Measurements from ENCODE around the gene RS1. TPM values are rescaled to one million over a fixed set of nuclear protein-coding genes. Genes with fewer than 3 reads are reported as not detected.

Gene RS1
- polyA plus RNA-seq, 2 of the 4 experiments (the other 2 are of a cell fraction): not detected

GRCh38 chrX:18661273-18661672, 10.6 kb downstream of the RS1 start:
- no peak for ATAC-seq
- 93% methylated on average over 9 of the region's 12 CpGs for WGBS (ENCODE audit: missing lambda C conversion rate)

GRCh38 chrX:18654875-18655836, 16.8 kb downstream of the RS1 start:
- H3K4me2 ChIP-seq: no peak overlapping the region
- no peak for TF ChIP-seq HOXA7 (CRISPR knock-in tag; IDR thresholded peaks at IDR 0.05)
- no peak for TF ChIP-seq CBX8 (IDR thresholded peaks at IDR 0.05)
- no peak for TF ChIP-seq TFCP2L1 (CRISPR knock-in tag; IDR thresholded peaks at IDR 0.05)
- no peak for TF ChIP-seq PHF8 (IDR thresholded peaks at IDR 0.05; ENCODE audit: borderline replicate concordance, low read depth)
- no peak for TF ChIP-seq SREBF2 (IDR thresholded peaks at IDR 0.05)
- TF ChIP-seq HOXB5 (CRISPR knock-in tag; IDR thresholded peaks at IDR 0.05): no peak
- no peak for TF ChIP-seq EP300 (IDR thresholded peaks at IDR 0.05)
- no peak for TF ChIP-seq HES2 (IDR thresholded peaks at IDR 0.05)
- no peak for FAIRE-seq
- H3K27ac ChIP-seq: no peak overlapping the region
- no peak for DNase-seq (ENCODE audit: low read depth in 1 of 2, low spot score in 1 of 2)
- H3K4me3 ChIP-seq: no peak overlapping the region
- CTCF ChIA-PET: interaction anchor here (0.9 to 1.4 kb wide), 2 partner anchors 57 to 231 kb away, joined by 3 to 5 read pairs; no protein-coding TSS in a partner anchor
- no peak for ATAC-seq
- 47% methylated on average over 4 of the region's 5 CpGs for WGBS (ENCODE audit: missing lambda C conversion rate)
- no peaks in the 10 kb centered on the region for H3K4me1 ChIP-seq
- H3K9me3 ChIP-seq: no peaks in the 10 kb centered on the region
- POLR2A ChIA-PET: no interaction called here

More at GRCh38 chrX:18661273-18661672, 10.6 kb downstream of the RS1 start:
- CTCF ChIA-PET: interaction anchor here (1.8 kb wide), 1 partner anchor 251 kb away, joined by 6 read pairs; no protein-coding TSS in a partner anchor
- DNase-seq (ENCODE audit: low read depth in 1 of 2, low spot score in 1 of 2): no peak
- H3K27ac ChIP-seq: no peak overlapping the region
- FAIRE-seq: no peak
- H3K4me2 ChIP-seq: no peak overlapping the region
- no peak overlapping the region for H3K4me3 ChIP-seq
- no peak for TF ChIP-seq RCOR1 (IDR thresholded peaks at IDR 0.05; ENCODE audit: low read depth, low read length)
- TF ChIP-seq ZNF302 (CRISPR knock-in tag; IDR thresholded peaks at IDR 0.05): no peak
- no peak for TF ChIP-seq NPAS2 (CRISPR knock-in tag; IDR thresholded peaks at IDR 0.05; ENCODE audit: borderline replicate concordance)
- TF ChIP-seq JUN (IDR thresholded peaks at IDR 0.05): no peak
- TF ChIP-seq RNF2 (IDR thresholded peaks at IDR 0.05; ENCODE audit: borderline replicate concordance, low read depth): no peak
- no peak for TF ChIP-seq USF2 (IDR thresholded peaks at IDR 0.05)
- no peak for TF ChIP-seq EHMT2 (IDR thresholded peaks at IDR 0.05; ENCODE audit: low read depth)
- no peak for TF ChIP-seq BCL3 (IDR thresholded peaks at IDR 0.05)
- TF ChIP-seq FOSB (CRISPR knock-in tag; IDR thresholded peaks at IDR 0.05): no peak
- TF ChIP-seq POLR2AphosphoS2 (conservative IDR thresholded peaks at IDR 0.05; ENCODE audit: low read length): no peak
- no peak for TF ChIP-seq SMC3 (IDR thresholded peaks at IDR 0.05)
- no peak for TF ChIP-seq EHF (CRISPR knock-in tag; IDR thresholded peaks at IDR 0.05)
- TF ChIP-seq NR3C1 (IDR thresholded peaks at IDR 0.05): no peak
- no peak for TF ChIP-seq FOXS1 (CRISPR knock-in tag; IDR thresholded peaks at IDR 0.05)
- H3K4me1 ChIP-seq: no peaks in the 10 kb centered on the region
- POLR2A ChIA-PET: no interaction called here
- H3K9me3 ChIP-seq: no peaks in the 10 kb centered on the region

- Histone ChIP-seq H3K9me3 (no peaks in the 10 kb centered on the region), H3K4me3 (no peak overlapping the region), H3K27ac (no peak overlapping the region), H3K4me2 (no peak overlapping the region), H3K4me1 (no peaks in the 10 kb centered on the region)
- ChIA-PET CTCF (interaction anchor here (1.3 kb wide), 1 partner anchor 14 kb away, joined by 3 read pairs; no protein-coding TSS in a partner anchor), POLR2A (no interaction called here)
- ATAC-seq (no peak), DNase-seq (ENCODE audit: low read depth in 1 of 2, low spot score in 1 of 2) (no peak), FAIRE-seq (no peak)
- TF ChIP-seq FOSL2 (IDR thresholded peaks at IDR 0.05) (no peak), FOSL2 (CRISPR knock-in tag; IDR thresholded peaks at IDR 0.05) (no peak), NFE2L2 (conservative IDR thresholded peaks at IDR 0.05; ENCODE audit: low read length) (no peak), HOXB5 (CRISPR knock-in tag; IDR thresholded peaks at IDR 0.05) (no peak), HES2 (IDR thresholded peaks at IDR 0.05) (no peak), RCOR1 (IDR thresholded peaks at IDR 0.05; ENCODE audit: low read depth, low read length) (no peak), CTCF (IDR thresholded peaks at IDR 0.05) (no peak), HEYL (CRISPR knock-in tag; IDR thresholded peaks at IDR 0.05) (no peak), USF2 (IDR thresholded peaks at IDR 0.05) (no peak), TFCP2L1 (CRISPR knock-in tag; IDR thresholded peaks at IDR 0.05) (no peak), KDM1A (IDR thresholded peaks at IDR 0.05; ENCODE audit: low read depth) (no peak), EP300 (IDR thresholded peaks at IDR 0.05) (no peak), JUNB (IDR thresholded peaks at IDR 0.05) (no peak)
Measured at GRCh38 chrX:18652636-18653035, 19.3 kb downstream of the RS1 start.
